ENCODE results near the gene PPME1. TPM values are rescaled to one million over a fixed set of nuclear protein-coding genes. Genes with fewer than 3 reads are reported as not detected.
A peak's percentile ranks its signal among the peaks of the same experiment; 100 is the strongest.
"Not testable (repeated sequence)": the region's sequence is repeated elsewhere in the genome, so short reads cannot be mapped to it uniquely, and the experiment has no call there.

Gene PPME1, protein sequence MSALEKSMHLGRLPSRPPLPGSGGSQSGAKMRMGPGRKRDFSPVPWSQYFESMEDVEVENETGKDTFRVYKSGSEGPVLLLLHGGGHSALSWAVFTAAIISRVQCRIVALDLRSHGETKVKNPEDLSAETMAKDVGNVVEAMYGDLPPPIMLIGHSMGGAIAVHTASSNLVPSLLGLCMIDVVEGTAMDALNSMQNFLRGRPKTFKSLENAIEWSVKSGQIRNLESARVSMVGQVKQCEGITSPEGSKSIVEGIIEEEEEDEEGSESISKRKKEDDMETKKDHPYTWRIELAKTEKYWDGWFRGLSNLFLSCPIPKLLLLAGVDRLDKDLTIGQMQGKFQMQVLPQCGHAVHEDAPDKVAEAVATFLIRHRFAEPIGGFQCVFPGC
- 31.2 TPM for total RNA-seq
- long read RNA-seq, transcript PPME1-201 (14 exons, 2,677 nt) = major isoform, 29 of 41 reads
- long read RNA-seq, partial matches to known transcripts = 4 of 41 reads
- long read RNA-seq, other reads (novel, unspliced or antisense) = 8 of 41 reads

DNA sequence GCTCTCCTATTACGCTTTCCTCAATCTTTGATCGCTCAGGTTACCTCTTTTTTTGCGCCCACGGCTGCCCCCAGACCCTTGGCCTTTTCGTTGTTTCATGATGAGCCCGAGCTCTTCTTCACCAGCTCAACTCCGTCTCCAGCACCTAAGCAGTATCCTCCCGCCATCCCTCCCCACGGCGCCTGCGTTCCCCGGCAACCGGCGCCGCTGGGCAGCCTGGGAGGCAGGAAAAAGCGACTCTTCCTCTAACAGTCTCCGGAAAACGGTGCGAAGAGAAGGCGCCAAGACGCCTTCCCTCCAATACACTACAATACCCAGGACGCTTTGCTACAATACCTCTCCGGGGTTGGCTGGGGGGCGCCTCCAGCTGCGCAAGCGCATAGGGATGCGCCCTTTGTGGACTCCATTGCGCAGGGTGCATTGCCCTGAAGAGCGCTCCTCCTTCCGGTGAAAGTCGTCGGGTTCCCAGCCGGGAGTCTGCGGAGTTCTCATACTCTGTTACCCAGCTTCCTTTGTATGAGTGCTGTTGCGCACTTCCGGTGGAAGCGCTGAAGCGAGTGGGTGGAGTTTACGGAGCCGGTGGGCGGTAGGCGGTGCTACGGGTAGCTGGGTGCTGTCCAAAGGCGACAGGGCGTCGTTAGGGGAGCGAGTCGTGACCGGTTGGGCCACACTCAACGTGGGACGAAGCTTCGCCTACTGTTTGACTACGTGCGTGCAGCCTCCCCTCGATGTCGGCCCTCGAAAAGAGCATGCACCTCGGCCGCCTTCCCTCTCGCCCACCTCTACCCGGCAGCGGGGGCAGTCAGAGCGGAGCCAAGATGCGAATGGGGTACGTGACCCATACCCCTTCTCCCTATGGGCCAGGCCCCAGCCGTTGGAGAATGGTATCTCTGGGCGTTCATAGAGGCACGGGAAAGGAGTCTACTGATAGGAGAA is at the start of gene PPME1, which contains the start of gene C2CD3:
Gene PPME1 (plus strand): TSS at position 596 of the 936 bp plus-strand sequence. CDS start 133 bp downstream, at position 729.
Gene C2CD3 (minus strand): TSS at position 309 of the 936 bp plus-strand sequence. CDS start 210 bp downstream, at position 99.
- intact Hi-C loops (cut with micrococcal nuclease) = no loop called here
- ATAC-seq (peak; percentile 98), DNase-seq (peak; percentile 98)

DNA sequence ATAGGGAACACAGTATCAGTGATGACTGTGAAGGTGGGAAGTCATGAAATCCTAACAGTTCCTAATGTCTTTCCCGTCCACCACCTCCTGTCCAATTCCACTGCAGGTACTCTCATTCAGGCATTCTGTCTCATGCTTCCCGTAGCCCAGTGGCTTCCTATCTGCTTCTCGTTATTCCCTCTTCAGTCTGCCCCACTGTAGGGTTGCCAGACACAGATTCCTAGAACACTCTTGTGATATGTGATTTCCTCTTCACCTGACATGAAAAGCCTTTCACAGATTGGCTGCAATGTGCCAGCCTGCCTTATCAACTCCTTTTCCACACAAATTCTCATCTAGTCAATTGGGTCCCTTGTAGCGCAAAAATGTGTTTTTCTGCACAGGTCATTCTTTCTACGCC is 49.3 kb upstream of the PPME1 start:
- no peak for DNase-seq
- ATAC-seq = peak; percentile 57
- intact Hi-C loops (cut with micrococcal nuclease) = no loop called here

DNA sequence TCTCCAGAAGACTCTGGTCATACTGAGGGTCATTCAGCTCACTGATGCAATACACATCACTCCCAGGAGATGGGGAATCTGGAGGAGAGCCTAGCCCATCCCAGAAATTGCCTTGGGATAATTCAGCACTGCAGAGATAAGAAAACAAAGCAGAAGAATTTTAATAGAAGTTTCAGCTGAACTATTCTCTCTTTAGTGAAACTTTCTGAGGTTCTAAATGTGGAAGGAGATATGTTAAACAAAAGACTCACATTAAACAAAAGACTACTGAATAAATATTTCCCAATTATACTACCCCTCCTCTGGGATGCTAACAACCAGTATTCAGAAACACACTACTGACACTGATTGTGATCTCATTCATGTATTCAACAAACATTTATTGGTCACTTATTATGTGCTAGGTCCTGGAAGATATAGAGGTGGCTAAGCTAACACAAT is 48.1 kb upstream of the PPME1 start:
- ATAC-seq (no peak), DNase-seq (no peak)
- intact Hi-C loops (cut with micrococcal nuclease) = no loop called here

DNA sequence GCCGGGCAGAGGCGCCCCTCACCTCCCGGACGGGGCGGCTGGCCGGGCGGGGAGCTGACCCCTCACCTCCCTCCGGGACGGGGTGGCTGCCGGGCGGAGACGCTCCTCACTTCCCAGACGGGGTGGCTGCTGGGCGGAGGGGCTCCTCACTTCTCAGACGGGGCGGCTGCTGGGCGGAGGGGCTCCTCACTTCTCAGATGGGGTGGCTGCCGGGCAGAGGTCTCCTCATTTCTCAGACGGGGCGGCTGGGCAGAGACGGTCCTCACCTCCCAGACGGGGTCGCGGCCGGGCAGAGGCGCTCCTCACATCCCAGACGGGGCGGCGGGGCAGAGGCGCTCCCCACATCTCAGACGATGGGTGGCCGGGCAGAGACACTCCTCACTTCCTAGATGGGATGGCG is 42.0 kb upstream of the PPME1 start:
- intact Hi-C loops (cut with micrococcal nuclease); ATAC-seq; DNase-seq: not testable (repeated sequence)

DNA sequence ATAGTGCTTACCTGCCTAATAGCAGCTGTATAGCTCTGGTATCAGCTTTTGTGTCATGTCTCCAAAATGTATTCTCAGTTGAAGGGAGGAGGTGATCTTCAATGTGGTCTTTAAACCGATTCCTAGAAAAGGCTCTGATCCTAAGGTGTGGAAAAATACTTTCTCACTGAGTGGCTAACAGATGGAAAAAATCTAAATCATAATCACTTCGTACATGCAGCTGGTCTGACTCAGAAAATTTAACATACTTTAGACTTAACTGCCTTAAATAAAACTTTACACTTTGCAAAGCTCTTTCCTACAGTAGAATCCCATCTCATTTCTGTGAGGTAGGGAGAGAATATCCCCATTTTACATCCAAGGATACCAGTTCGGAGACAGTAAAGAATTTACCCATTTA is 38.3 kb upstream of the PPME1 start:
- DNase-seq (no peak), ATAC-seq (no peak)
- intact Hi-C loops (cut with micrococcal nuclease) = no loop called here

DNA sequence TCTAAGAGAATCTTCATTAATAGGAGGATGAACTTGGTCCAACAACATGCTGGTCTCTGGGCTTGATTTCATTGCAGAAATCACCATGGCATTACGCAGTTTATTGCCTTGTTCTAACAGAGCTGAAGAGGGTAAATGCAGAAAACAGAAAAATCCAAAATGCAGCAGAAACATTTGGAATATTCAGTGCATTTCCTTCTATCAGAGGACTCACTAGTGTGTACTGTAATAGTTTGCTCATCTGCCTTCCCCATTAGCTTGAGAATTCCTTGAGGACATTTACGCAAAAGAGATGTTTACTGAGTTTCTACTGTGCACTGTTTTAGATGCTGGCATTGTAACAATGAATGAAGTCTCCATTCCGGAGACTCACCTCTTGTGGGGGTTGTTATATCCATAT is 37.7 kb upstream of the PPME1 start:
- intact Hi-C loops (cut with micrococcal nuclease) = no loop called here
- no peak for ATAC-seq
- DNase-seq = no peak

DNA sequence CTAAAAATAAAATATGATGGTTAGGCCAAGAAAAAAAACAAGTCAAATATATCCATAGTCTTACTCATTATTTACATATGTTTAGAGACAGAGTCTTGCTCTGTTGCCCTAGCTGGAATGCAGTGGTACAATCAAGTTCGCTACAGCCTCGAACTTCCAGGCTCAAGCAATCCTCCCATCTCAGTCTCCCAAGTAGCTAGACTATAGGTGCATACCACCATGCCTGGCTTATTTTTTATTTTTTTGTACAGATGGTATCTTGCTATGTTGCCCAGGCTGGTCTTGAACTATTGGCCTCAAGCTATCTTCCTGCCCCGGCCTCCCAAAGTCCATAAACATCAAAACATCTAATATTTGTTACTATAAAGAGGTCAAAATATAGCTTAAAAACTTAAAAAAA is 36.4 kb upstream of the PPME1 start:
- ATAC-seq (no peak), DNase-seq (no peak)
- intact Hi-C loops (cut with micrococcal nuclease) = no loop called here

DNA sequence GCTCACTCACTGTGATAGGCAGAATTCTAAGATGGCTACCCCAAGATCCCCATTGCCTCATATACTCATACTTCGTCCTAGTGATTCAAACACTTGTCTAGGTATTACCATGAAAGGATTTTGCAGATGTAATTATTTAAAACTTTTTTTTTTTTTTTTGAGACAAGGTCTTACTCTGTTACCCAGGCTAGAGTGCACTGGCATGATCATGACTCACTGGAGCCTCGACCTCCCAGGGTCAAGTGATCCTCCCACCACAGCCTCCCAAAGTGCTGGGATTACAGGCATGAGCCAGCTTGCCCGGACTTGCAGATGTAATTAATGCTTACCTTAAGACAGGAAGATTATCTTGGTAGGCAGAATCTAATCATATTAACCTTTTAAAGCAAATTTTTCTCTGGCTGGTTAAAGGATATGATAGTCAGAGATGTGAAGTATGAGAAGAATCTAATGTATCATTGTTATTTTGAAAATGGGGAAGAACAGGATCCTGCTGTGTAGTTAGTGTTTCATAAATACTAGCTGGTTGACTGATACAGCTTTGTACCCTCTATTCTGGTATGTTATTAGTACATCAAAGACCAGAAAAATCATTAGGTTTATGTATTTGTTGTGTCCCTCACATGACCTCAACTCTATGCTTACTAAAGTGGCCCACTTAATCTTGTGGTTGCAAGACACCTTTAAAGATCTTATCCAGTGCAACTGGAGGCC is 35.8 kb upstream of the PPME1 start:
- ATAC-seq (no peak), DNase-seq (no peak)
- intact Hi-C loops (cut with micrococcal nuclease) = no loop called here

DNA sequence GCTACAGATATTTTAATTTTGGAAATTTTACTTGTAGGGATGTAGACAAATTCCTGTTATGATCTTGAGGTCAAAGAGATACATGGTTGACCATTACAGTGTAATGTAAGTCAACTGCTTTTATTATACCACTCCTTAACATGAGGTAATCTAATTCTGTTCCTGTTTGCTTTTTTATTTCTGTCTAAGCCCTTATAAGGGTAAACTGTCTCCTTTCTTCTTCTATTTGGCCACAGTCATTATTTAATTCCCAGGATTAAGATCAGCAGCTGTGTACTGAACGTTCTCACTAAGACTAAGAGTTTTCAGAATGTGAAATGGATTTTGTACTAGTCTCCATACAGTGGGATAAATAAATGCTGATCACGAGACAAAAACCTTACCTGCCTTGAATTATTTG is 33.1 kb upstream of the PPME1 start:
- intact Hi-C loops (cut with micrococcal nuclease) = no loop called here
- no peak for DNase-seq
- peak; percentile 10 for ATAC-seq

DNA sequence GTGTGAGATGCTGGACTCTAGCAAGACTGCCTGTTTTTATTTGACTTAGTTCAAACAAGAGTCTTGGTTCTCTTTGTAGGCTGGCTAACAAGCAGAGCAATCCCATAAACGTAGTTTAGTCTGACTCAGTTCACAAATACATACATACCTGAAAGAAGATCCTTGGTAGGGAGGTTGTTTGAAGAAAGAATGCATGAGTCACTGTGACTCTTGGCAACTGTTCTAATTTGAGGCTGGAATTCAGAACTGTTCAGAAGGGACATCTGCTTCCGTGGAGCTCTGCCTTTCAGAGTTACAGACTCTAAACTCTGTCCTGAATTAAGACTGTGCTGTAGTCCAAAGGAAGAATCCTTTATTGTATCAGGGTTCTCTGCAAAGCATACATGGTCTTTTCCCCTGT is 32.5 kb upstream of the PPME1 start:
- DNase-seq = no peak
- intact Hi-C loops (cut with micrococcal nuclease) = no loop called here
- ATAC-seq = peak; percentile 93

DNA sequence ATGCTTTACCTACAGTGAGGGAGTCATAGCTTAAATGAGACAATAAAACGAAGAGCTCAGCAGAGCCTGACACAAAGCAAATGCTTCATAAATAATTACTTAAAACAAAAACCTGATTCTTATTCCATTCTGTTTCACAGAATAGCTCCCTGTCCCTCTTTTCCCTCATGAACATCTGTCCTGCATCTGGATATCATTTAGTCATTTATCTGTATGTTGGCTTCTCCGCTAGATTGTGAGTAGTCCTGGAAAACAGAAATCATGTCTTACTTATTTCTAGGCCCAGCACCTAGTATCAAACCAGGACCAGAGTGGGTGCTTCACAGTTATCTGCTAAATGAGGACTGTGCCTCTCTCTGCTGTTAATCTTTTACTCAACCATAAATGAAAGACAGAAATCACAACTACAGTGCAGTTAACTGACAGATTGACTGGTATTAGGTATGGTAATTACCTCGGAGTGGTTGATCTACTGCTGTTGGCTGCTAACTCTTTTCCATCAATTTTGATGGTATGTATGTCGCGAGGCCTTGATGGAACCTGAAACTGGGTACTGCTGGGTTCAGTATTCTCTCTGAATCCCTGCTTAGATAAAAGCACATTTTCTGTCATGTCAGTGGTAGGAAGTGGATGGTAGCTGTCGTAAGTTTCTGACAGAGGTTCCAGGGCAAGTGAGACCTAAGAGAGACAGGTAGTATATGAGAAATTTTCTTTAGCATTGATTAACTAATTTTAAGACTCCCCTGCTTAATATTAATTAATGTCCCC is 31.8 kb upstream of the PPME1 start:
- intact Hi-C loops (cut with micrococcal nuclease) = no loop called here
- peak; percentile 35 for ATAC-seq
- DNase-seq = no peak

DNA sequence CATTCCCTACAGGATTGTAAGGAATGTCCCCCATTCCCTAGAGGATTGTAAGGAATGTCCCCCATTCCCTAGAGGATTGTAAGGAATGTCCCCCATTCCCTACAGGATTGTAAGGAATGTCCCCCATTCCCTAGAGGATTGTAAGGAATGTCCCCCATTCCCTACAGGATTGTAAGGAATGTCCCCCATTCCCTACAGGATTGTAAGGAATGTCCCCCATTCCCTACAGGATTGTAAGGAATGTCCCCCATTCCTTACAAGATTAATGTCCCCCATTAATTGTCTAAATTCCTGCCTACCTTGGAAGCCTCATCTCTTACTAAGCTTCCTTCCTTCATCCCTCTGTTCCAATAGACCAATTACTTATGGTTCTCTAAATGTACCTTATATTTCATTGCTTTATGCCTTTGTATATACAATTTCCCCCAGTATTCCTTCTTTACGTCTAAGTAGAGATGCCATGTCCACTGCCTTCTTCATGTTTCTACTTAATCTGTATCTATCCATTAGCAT is 31.1 kb upstream of the PPME1 start:
- intact Hi-C loops (cut with micrococcal nuclease); ATAC-seq; DNase-seq: not testable (repeated sequence)

DNA sequence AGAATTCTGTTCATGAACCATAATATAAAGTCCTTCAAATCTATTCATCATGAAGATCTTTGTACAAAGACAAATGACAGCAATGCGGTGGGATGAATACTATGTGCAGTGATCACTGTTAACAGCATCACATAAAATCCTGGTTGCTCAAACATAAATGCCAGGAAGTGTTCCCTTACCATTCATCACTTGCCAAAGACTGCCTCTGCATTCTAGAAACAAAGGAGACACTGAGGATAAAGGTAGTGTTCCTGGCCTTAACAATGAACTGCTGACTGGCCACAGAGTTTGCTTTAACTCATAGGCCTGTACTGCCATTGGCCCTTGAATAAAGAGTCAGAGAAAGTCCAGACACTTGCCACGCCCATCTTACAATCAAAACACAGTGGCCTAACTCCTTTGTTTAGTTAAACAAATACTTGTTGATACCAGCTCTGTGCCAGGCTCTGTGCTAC is 29.8 kb upstream of the PPME1 start:
- DNase-seq (no peak), ATAC-seq (no peak)
- intact Hi-C loops (cut with micrococcal nuclease) = no loop called here

DNA sequence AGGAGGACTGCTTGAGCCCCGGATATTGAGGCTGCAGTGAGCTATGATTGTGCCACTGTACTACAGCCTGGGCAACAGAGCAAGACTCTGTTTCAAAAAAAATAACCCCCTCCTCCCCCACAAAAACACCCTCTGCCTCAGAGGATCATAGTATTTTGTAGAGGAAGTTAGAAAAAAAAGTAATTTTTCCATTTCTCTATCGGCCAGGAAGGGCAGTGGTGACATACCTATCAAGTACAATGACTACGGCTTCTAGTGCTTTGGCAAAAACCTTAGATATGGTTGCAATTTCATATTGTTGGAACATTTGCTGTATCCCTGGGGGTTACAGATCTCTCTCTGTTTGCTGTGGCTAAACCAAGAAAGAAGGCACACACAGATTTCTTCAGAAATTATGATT is 29.2 kb upstream of the PPME1 start:
- no peak for DNase-seq
- no peak for ATAC-seq
- intact Hi-C loops (cut with micrococcal nuclease) = no loop called here

DNA sequence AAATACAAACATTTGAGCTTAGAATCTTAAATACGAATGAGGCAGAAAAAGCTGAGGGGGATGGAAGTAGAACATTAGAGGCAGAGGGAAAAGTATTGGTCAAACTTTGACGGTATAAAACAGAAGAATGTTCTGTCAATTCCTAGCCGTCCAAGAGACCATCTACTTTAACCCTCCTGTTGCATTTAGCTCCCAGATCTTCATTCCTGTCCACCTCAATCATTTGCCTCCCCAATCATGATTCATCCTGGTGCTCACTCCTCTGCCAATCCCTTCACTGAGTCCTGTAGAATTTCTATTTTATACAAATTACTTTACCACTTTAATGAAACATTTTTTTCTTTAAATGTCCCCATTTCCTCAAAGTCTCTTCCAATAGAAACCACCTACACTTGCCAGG is 28.5 kb upstream of the PPME1 start:
- no peak for ATAC-seq

DNA sequence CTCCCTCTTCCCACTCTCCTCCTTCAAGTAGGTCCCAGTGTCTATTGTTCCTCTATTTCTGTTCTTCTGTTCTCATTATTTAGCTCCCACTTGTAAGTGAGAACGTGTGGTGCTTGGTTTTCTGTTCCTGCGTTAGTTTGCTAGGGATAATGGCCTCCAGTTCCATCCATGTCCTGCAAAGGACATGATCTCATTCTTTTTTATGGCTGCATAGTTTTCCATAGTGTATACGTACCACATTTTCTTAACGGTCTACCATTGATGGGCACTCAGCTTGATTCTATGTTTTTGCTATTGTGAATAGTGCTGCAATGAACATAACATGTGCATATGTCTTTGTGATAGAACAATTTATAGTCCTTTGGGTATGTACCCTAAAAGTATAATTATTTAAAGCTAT is 26.5 kb upstream of the PPME1 start:
- no peak for ATAC-seq
- intact Hi-C loops (cut with micrococcal nuclease) = no loop called here
- no peak for DNase-seq

More for the DNA sequence above, 28.5 kb upstream of the PPME1 start:
- intact Hi-C loops (cut with micrococcal nuclease) = no loop called here
- DNase-seq = no peak

DNA sequence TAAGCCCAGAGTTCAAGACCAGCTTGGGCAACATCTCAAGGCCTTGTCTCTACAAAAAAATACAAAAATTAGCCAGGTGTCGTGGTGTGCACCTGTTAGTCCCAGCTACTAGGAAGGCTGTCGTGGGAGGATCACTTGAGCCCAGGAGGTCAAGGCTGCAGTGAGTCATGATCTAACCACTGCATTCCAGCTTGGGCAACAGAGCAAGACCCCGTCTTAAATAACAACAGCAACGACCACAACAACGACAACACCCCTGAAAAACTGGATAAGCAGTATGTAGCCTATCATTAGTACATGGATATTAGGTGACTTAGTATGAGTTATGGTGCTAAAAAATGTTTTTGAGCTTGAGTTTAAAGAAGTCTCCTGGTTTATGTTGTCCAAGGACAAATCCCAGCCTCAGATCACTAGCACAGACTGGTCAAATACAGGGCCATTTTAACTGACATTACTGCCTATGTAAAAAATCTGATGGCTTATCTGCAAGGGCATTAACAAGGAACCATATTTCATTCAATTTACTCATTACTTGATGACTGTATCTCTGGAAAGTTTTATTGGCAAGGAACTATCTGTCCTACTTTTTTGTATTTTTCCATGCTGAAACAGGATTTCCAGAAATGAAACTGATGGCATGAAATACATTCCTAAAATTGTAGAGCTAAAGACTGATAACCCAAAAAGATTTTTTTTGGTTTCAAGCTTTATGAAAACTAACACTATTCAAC is 23.7 kb upstream of the PPME1 start:
- intact Hi-C loops (cut with micrococcal nuclease) = no loop called here
- ATAC-seq (no peak), DNase-seq (no peak)

DNA sequence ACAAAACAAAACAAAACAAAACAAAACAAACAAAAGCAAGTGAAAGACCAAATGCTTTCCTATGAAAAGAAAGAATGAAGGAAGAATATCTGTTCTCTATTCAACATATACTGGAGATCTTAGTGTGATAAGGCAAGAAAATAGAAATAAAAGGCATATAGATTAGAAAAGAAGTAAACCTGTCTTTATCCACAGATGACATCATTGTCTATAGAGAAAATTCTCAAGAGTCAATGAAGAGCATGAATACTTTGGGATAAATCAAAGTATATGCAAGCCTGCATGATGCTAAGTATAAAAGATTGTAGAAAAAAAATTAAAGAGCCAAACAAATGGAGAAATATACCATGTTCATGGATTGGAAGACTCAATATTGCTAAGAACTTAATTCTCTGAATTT is 17.9 kb upstream of the PPME1 start:
- no peak for DNase-seq
- ATAC-seq = no peak
- intact Hi-C loops (cut with micrococcal nuclease) = no loop called here
